Measurements from ENCODE around the gene ITPRID2. TPM values are rescaled to one million over a fixed set of nuclear protein-coding genes. Genes with fewer than 3 reads are reported as not detected.
A peak's percentile ranks its signal among the peaks of the same experiment; 100 is the strongest.
"Not testable (repeated sequence)": the region's sequence is repeated elsewhere in the genome, so short reads cannot be mapped to it uniquely, and the experiment has no call there.

The ITPRID2 gene
- total and polyA plus RNA-seq, 5 experiments from 2014 or later, result 1.8 to 58.4 (median 4.6) TPM

GRCh38 chr2:181959508-181959907 is 68.0 kb downstream of the ITPRID2 start:
- Mint-ChIP-seq H3K36me3 (no peaks in the 10 kb centered on the region), H3K4me3 (no peak overlapping the region), H3K4me1 (peaks cover 0 to 3% (median under 1%) of the 10 kb centered on the region in 4 donors), H3K27me3 (peaks cover 3 to 12% (median 10%) of the 10 kb centered on the region in 5 donors), H3K9me3 (no peaks in the 10 kb centered on the region), H3K27ac (no peak overlapping the region)
- POLR2A ChIA-PET, result no interaction called here
- DNase-seq, result no peak
- no peak for ATAC-seq

DNA sequence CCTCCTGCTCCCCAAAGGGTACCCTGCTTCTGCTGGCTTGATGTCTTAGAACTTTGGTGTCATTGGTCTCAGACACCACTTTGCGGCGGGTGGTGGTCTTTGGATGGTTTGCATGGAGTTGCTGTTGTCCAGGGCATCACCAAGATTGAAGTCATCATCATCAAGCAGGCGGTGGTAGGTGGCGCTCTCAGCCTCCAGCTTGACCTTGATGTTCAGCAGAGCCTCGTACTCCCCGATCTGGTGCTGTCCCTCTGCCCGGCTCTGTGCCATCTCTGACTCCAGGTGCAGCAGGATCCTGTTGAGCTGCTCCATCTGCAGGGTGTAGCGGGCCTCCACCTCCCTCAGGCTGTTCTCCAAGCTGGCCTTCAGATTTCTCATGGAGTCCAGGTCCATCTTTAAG is 69.6 kb downstream of the ITPRID2 start:
- Mint-ChIP-seq H3K9me3 (peaks cover 0 to 12% (median 0%) of the 10 kb centered on the region in 9 donors), H3K27me3 (peaks cover 3 to 12% (median 10%) of the 10 kb centered on the region in 5 donors)
- POLR2A ChIA-PET, H3K27ac Mint-ChIP-seq, ATAC-seq, H3K36me3 Mint-ChIP-seq, DNase-seq, H3K4me3 Mint-ChIP-seq, H3K4me1 Mint-ChIP-seq: not testable (repeated sequence)

DNA sequence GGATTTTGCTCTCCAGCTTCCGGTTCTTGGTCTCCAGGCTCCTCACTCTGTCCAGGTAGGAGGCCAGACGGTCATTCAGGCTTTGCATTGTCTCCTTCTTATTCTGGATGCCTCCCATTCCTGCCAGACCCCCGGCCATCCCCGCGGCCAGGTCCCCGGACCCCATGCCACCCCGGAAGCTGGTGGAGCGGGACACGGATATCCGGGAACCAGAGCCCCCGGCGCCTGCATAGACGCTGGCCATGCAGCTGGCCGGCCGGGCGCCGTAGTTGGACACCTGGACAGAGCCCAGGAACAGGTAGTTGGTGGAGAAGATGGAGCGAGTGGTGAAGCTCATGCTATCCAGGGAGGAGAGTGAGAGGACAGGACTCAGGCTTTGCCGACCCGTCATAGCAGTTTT is 70.6 kb downstream of the ITPRID2 start:
- H3K27ac Mint-ChIP-seq, result no peak overlapping the region
- no peak for ATAC-seq
- no peaks in the 10 kb centered on the region for H3K4me1 Mint-ChIP-seq
- no peaks in the 10 kb centered on the region for H3K36me3 Mint-ChIP-seq
- H3K9me3 Mint-ChIP-seq, result peaks cover 0 to 12% (median 3%) of the 10 kb centered on the region in 9 donors
- DNase-seq, result no peak
- H3K27me3 Mint-ChIP-seq, result peaks cover 3 to 12% (median 10%) of the 10 kb centered on the region in 5 donors
- H3K4me3 Mint-ChIP-seq, result no peak overlapping the region
- POLR2A ChIA-PET, result no interaction called here

DNA sequence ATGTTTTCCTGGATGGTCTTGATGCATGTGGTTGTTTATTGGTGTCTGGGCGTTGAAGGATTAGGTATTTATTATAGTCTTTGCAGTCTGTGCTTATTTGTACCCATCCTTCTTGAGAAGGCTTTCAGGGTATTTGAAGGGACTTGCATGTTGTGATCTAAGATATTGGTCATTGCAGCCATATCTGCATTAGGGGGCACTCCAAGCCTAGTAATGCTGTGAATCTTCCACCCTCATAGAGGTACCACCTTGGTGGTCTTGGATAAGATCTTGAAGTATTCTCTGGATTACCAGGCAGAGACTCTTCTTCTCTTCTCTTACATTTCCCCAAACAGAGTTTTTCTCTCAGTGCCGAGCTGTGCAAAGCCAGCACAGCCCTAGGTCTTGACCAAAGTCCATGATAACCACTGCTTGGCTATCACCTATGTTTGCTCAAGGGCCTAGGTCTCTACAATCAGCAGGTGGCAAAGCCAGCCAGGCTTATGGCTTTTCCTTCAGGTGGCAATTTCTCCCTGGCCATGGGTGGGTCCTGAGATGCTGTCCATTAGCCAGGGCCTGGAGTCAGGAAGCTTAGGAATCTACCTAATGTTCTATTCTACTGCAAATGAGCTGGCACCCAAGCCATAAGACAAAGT is 78.7 kb downstream of the ITPRID2 start:
- ATAC-seq, result no peak

GRCh38 chr2:181971032-181971431 is 79.5 kb downstream of the ITPRID2 start:
- peak overlapping the region in 1 of 10 donors; percentile 45 for H3K27ac Mint-ChIP-seq
- DNase-seq (no peak), ATAC-seq (no peak)
- peaks cover 3 to 19% (median 10%) of the 10 kb centered on the region in 9 donors for H3K9me3 Mint-ChIP-seq
- H3K27me3 Mint-ChIP-seq, result peaks cover 4 to 22% (median 13%) of the 10 kb centered on the region in 5 donors
- POLR2A ChIA-PET, result no interaction called here
- peaks cover 0 to 12% (median 2%) of the 10 kb centered on the region in 3 donors for H3K36me3 Mint-ChIP-seq
- H3K4me3 Mint-ChIP-seq, result no peak overlapping the region
- no peaks in the 10 kb centered on the region for H3K4me1 Mint-ChIP-seq

More for the DNA sequence above, 78.7 kb downstream of the ITPRID2 start:
- DNase-seq, result no peak
- Mint-ChIP-seq H3K4me3 (no peak overlapping the region), H3K36me3 (peaks cover 0 to 12% (median 2%) of the 10 kb centered on the region in 3 donors), H3K27me3 (peaks cover 4 to 22% (median 13%) of the 10 kb centered on the region in 5 donors), H3K4me1 (no peaks in the 10 kb centered on the region), H3K9me3 (peaks cover 3 to 27% (median 10%) of the 10 kb centered on the region in 9 donors), H3K27ac (no peak overlapping the region)
- POLR2A ChIA-PET, result no interaction called here

- no peak for ATAC-seq
- Mint-ChIP-seq H3K27me3 (peaks cover 7 to 22% (median 15%) of the 10 kb centered on the region in 5 donors), H3K27ac (no peak overlapping the region), H3K9me3 (peaks cover 0 to 17% (median 7%) of the 10 kb centered on the region in 9 donors), H3K4me3 (no peak overlapping the region), H3K36me3 (peaks cover 0 to 12% (median 2%) of the 10 kb centered on the region in 3 donors), H3K4me1 (no peaks in the 10 kb centered on the region)
- DNase-seq, result no peak
- POLR2A ChIA-PET, result no interaction called here
Observed at GRCh38 chr2:181972431-181973170, 81.1 kb downstream of the ITPRID2 start.

DNA sequence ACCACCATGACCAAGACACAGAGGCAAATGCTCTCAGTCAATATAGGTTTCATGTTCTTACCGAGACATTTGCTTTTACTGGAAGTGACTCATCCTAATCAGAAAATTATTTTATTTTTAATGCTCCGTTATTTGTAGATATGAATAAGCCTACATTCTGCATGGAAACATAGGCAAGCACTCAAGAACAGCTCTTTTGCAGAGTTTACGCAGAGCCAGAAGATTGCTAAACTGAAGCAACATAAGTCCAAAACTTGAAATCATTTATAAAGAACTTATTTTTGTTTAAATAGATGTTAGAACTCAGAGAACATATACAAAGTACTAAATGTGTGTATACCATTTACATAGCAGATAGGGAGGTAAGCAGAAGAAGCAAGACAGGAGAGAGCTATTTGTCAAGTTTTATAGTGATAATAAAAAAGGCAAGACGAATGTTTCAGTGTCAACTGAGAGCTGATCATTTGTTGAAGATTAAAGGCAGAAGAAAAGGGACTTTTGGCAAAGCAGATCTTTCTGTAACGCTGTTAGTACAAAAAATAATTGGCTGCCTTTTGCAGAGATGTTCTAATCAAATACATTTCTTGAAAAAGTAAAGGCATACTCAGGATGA is 81.7 kb downstream of the ITPRID2 start:
- peaks cover 0 to 12% (median 2%) of the 10 kb centered on the region in 3 donors for H3K36me3 Mint-ChIP-seq
- no peak for DNase-seq
- H3K27me3 Mint-ChIP-seq, result peaks cover 4 to 22% (median 14%) of the 10 kb centered on the region in 5 donors
- H3K4me3 Mint-ChIP-seq, result no peak overlapping the region
- H3K27ac Mint-ChIP-seq, result no peak overlapping the region
- peaks cover 0 to 17% (median 7%) of the 10 kb centered on the region in 9 donors for H3K9me3 Mint-ChIP-seq
- POLR2A ChIA-PET, result no interaction called here
- no peak for ATAC-seq
- H3K4me1 Mint-ChIP-seq, result no peaks in the 10 kb centered on the region

GRCh38 chr2:181977661-181978350 is 86.3 kb downstream of the ITPRID2 start:
- no peaks in the 10 kb centered on the region for H3K4me1 Mint-ChIP-seq
- DNase-seq, result no peak
- peaks cover 0 to 3% (median 1%) of the 10 kb centered on the region in 5 donors for H3K27me3 Mint-ChIP-seq
- H3K4me3 Mint-ChIP-seq, result no peak overlapping the region
- no peak overlapping the region for H3K27ac Mint-ChIP-seq
- no peak for ATAC-seq
- peaks cover 0 to 2% (median 0%) of the 10 kb centered on the region in 9 donors for H3K9me3 Mint-ChIP-seq
- no peaks in the 10 kb centered on the region for H3K36me3 Mint-ChIP-seq
- POLR2A ChIA-PET, result no interaction called here

DNA sequence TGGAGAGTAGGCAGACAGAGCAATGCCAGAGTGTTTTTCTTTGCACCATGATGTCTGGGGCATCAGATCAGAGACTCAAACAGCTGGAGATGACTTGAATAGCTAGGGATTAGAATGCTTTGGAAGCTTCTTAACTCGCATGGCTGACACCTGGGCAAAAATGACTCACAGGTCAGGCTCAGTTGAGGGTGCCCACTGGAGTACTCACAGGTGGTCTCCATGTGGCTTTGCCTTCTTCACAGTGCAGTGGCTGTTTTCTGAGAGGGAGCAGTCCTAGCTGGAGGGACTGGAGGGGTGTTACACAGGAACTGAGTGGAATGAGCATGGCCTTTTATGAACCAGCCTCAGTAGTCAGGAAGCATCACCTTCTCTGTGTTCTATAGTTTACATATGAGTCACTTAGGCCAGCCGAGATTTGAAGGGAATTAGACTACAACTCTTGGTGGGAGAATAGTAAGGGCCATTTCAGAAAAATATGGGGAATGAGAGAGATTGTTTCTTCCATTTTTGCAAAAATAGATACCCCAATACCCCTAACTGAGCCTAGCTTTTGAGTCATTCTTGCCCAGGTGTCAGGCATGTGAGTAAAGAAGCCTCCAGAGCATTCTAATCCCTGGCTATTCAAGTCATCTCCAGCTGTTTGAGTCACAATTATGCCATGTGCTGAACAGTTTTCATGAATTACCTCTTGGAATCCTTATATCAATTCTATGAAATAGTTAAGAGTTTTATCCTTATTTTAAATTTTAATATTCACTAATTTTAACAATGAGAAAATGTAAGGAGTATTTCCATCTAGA is 87.0 kb downstream of the ITPRID2 start:
- H3K9me3 Mint-ChIP-seq, result peaks cover 0 to 2% (median 0%) of the 10 kb centered on the region in 9 donors
- no peak overlapping the region for H3K4me3 Mint-ChIP-seq
- POLR2A ChIA-PET, result no interaction called here
- H3K27ac Mint-ChIP-seq, result no peak overlapping the region
- peaks cover 0 to 4% (median 1%) of the 10 kb centered on the region in 5 donors for H3K27me3 Mint-ChIP-seq
- no peaks in the 10 kb centered on the region for H3K4me1 Mint-ChIP-seq
- ATAC-seq, result no peak
- no peaks in the 10 kb centered on the region for H3K36me3 Mint-ChIP-seq
- DNase-seq, result no peak
